ENCODE data around the gene MISFA. TPM values are rescaled to one million over a fixed set of nuclear protein-coding genes. Genes with fewer than 3 reads are reported as not detected.

Gene MISFA
- total and polyA plus RNA-seq, 9 of the 15 experiments (the other 6 are each of a cell fraction or from before 2014, with no cell fraction given), result 1.6 to 6.3 (median 3.4) TPM

DNA sequence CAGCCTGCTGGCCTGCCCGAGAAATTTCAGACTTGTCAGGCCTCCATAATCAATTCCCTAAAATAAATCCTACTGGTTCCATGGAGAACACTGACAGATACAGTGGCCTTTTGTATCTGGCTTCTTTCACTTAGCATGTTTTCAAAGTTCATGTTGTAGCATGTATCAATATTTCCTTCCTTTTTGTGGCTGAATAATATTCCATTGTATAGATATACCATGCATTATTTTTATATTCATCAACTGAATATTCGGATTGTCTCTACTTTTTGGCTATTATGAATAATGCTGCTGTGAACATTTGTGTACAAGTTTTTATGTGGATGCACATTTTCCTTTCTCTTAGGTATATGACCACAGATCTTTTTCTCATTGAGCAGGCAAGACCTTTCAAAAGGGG lies 24.1 kb downstream of the MISFA start (continued):
- no peak for TF ChIP-seq ARID4B (CRISPR knock-in tag; IDR thresholded peaks at IDR 0.05)
- no peak for TF ChIP-seq ELF4 (CRISPR knock-in tag; IDR thresholded peaks at IDR 0.05)
- TF ChIP-seq CEBPG (CRISPR knock-in tag; IDR thresholded peaks at IDR 0.05), result no peak
- no peak for TF ChIP-seq CEBPG (tag; conservative IDR thresholded peaks at IDR 0.05 in 1 of 2, IDR thresholded peaks at IDR 0.05 in 1 of 2)
- TF ChIP-seq NEUROD1 (IDR thresholded peaks at IDR 0.05; ENCODE audit: borderline replicate concordance, low read depth, low read length, partially characterized antibody), result no peak

DNA sequence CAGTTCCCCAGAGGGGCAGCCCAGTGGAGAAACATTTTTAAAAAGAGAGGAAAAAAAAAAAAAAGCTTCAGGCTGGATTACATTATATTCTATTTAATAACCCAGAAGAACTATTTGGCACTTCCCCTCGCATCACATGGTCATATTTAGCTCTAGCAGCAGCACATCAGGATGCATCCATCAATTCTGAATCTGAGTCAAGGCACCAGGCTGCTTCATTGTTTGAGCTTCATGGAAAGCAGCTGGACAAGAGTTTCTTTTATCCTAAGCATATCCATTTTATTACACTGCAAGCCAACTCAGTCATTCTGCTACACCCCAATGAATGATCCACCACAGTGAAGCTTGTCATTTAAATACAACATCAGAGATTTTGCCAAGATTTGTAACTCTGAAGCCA lies 24.6 kb downstream of the MISFA start:
- H3K27me3 ChIP-seq (ENCODE audit: control insufficient read depth in 2 of 2, insufficient read depth in 2 of 2, low read length in 2 of 2), result no peaks in the 10 kb centered on the region
- H3K9me3 ChIP-seq (replicated peaks; ENCODE audit: control insufficient read depth, insufficient read depth, low read depth, low read length), result no peaks in the 10 kb centered on the region
- no peak overlapping the region for H3K4me2 ChIP-seq (ENCODE audit: insufficient read depth, low read length)
- no peak overlapping the region for H3K27ac ChIP-seq (ENCODE audit: extremely low read depth, low read depth, low read length)
- H3K9me1 ChIP-seq (ENCODE audit: control insufficient read depth, insufficient read depth, low read length), result no peaks in the 10 kb centered on the region
- no peaks in the 10 kb centered on the region for H3K36me3 ChIP-seq (ENCODE audit: control insufficient read depth, insufficient read depth, low read length)
- BruUV-seq (replicated peaks), result no TSS peak
- no peaks in the 10 kb centered on the region for H4K20me1 ChIP-seq (replicated peaks; ENCODE audit: control insufficient read depth, insufficient read depth, low read length)
- no peak for ATAC-seq
- no peak for FAIRE-seq
- intact Hi-C loops (cut with micrococcal nuclease), result no loop called here
- ChIA-PET POLR2A (interaction anchor here (0.5 to 0.7 kb wide), 2 partner anchors 10 to 26 kb away, joined by 3 to 4 read pairs; partner anchors contain the start of gene SPTY2D1), CTCF (ENCODE audit: low intra/inter-chr PET ratio) (no interaction called here)
- no peak overlapping the region for H3K9ac ChIP-seq (ENCODE audit: insufficient read depth in 1 of 2, low read depth in 2 of 2, low read length in 2 of 2)
- peaks cover 77% of the 10 kb centered on the region for H3K79me2 ChIP-seq (ENCODE audit: control insufficient read depth, insufficient read depth, low read length)
- H2AFZ ChIP-seq (ENCODE audit: low read depth, low read length), result no peak overlapping the region
- in situ Hi-C loops (cut with MboI), result no loop called here
- WGBS (ENCODE audit: insufficient coverage, low coverage, missing lambda C conversion rate), result 92% methylated on average over 1 of the region's 1 CpG
- no peak overlapping the region for H3K4me3 ChIP-seq
- no peak for DNase-seq (ENCODE audit: extremely low read depth in 1 of 4, low spot score in 3 of 4)
- no peaks in the 10 kb centered on the region for H3K4me1 ChIP-seq (replicated peaks in 1 of 2; ENCODE audit: control insufficient read depth in 2 of 2, insufficient read depth in 2 of 2, low read length in 2 of 2)
- TF ChIP-seq DNMT1 (IDR thresholded peaks at IDR 0.05) (no peak), ELF2 (CRISPR knock-in tag; IDR thresholded peaks at IDR 0.05) (no peak), FOXK2 (conservative IDR thresholded peaks at IDR 0.05 in 1 of 2, IDR thresholded peaks at IDR 0.05 in 1 of 2; ENCODE audit: low read depth in 2 of 2) (no peak), ARHGAP35 (IDR thresholded peaks at IDR 0.05; ENCODE audit: partially characterized antibody) (no peak), NFE2L1 (tag; IDR thresholded peaks at IDR 0.05; ENCODE audit: borderline replicate concordance, low read depth) (no peak), FOXA3 (CRISPR knock-in tag; conservative IDR thresholded peaks at IDR 0.05 in 1 of 2, IDR thresholded peaks at IDR 0.05 in 1 of 2) (no peak), MNT (conservative IDR thresholded peaks at IDR 0.05) (no peak), ZBTB5 (IDR thresholded peaks at IDR 0.05) (no peak)
